Cardiac muscle cell (in vitro differentiated cells and primary cell): ENCODE data around the gene LIPC. TPM values are rescaled to one million over a fixed set of nuclear protein-coding genes. Genes with fewer than 3 reads are reported as not detected.
A peak's percentile ranks its signal among the peaks of the same experiment; 100 is the strongest.

ENCODE experiments used
- DNase-seq, 2 donors: peaks; one replicate each; pipeline versions ENCODE4 v3.0.0 to v3.0.0-alpha.2; 2010 to 2017; ENCODE audit warnings: low read depth in 1 of 2, low spot score in 1 of 2
- H3K27ac ChIP-seq: fragments of 200-600 bp; sonication (generic); 2 replicates; pipeline ENCODE4 v1.5.1; 2016
- H3K27me3 ChIP-seq: fragments of 200-600 bp; sonication (generic); 2 replicates; pipeline ENCODE4 v1.6.0; 2016; ENCODE audit warnings: control low read depth
- H3K36me3 ChIP-seq: fragments of 200-600 bp; sonication (generic); 2 replicates; pipeline ENCODE4 v1.5.1; 2016; ENCODE audit warnings: control low read depth
- H3K4me1 ChIP-seq: fragments of 200-600 bp; sonication (generic); 2 replicates; pipeline ENCODE4 v1.8.1; 2017; ENCODE audit warnings: low read depth, mild to moderate bottlenecking, mixed run types
- H3K4me3 ChIP-seq: fragments of 200-600 bp; sonication (generic); 2 replicates; pipeline ENCODE4 v1.5.1; 2016; ENCODE audit warnings: mild to moderate bottlenecking
- H3K9me3 ChIP-seq: fragments of 200-600 bp; sonication (generic); 2 replicates; pipeline ENCODE4 v1.5.1; 2017; ENCODE audit warnings: low read depth, mild to moderate bottlenecking, control low read depth
- CTCF ChIP-seq: IDR thresholded peaks from 2 replicates; pipeline ENCODE4 v1.5.1; 2012; ENCODE audit warnings: low read depth, mild to moderate bottlenecking, low read length
- polyA plus RNA-seq: library from polyadenylated mRNA; unstranded; fragments of >200 nt; fragmentation: Nextera tagmentation; extraction: Ambion mirVana; gene quantifications from 2 replicates; pipeline ENCODE4 v1.2.1, GENCODE V29; 2016
- total RNA-seq: library from RNA; depleted of rRNA; stranded (reverse); fragments of >200 nt; gene quantifications from 2 replicates; pipeline ENCODE4 v1.2.3, GENCODE V29; 2016

LIPC gene
- total and polyA plus RNA-seq, 2 experiments from 2014 or later: not detected

DNA sequence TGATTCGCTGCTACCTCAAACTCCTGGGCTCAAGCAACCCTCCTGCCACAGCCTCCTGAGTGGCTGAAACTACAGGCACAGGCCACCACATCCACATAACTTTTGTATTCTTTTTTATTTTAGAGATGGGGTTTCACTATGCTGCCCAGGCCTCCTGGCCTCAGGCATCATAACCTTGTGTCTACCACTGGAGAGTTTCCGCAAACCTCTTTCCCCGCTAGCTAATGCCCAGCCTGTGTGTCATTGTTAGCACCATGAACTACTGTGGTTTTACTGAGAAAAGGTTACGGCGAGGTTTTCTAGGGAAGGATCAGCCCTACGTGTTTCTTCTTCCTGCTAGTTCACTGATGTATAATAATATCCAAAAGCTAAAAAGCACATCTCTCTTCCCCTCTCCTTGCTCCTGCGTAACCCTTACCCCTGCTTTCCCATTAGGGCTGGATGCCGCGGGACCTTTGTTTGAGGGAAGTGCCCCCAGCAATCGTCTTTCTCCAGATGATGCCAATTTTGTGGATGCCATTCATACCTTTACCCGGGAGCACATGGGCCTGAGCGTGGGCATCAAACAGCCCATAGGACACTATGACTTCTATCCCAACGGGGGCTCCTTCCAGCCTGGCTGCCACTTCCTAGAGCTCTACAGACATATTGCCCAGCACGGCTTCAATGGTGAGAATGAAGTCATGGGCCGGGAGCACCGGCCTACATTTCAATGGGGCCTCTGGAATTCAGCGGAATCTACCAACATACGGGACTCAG, 113.7 kb downstream of the LIPC start:
- Histone ChIP-seq H3K27me3 (no peaks in the 10 kb centered on the region), H3K4me1 (peaks cover 6% of the 10 kb centered on the region), H3K27ac (no peak overlapping the region), H3K9me3 (no peaks in the 10 kb centered on the region), H3K36me3 (no peaks in the 10 kb centered on the region), H3K4me3 (no peak overlapping the region)
- no peak for TF ChIP-seq CTCF
- DNase-seq: no peak

DNA sequence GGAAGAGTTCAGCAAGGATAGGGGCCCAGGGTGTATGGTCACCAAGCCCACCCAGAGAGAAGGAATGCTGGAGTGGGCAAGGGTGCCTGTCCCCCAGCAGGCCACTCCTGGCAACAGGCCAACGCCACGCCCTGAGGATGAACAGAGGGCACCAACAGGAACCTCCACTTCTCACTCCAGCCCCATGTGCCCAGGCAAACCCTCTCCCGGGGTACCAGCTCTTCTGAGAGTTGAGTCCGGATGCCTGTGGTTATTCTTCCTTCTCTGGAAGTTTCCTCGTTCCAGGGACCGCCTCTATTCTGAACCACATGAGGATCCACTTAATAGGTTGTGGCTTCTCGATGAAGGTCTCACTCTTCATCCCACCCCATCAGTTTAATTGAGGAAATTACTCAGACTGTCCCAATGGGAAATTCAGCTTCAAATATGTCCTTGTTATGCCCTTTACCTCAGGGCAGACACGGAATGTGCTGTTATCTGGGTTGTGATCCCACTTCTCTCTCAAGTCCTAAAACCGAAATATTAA, 114.3 kb downstream of the LIPC start:
- Histone ChIP-seq H3K36me3 (no peaks in the 10 kb centered on the region), H3K4me3 (no peak overlapping the region), H3K27me3 (no peaks in the 10 kb centered on the region), H3K27ac (no peak overlapping the region), H3K4me1 (peaks cover 6% of the 10 kb centered on the region), H3K9me3 (no peaks in the 10 kb centered on the region)
- no peak for TF ChIP-seq CTCF
- no peak for DNase-seq

DNA sequence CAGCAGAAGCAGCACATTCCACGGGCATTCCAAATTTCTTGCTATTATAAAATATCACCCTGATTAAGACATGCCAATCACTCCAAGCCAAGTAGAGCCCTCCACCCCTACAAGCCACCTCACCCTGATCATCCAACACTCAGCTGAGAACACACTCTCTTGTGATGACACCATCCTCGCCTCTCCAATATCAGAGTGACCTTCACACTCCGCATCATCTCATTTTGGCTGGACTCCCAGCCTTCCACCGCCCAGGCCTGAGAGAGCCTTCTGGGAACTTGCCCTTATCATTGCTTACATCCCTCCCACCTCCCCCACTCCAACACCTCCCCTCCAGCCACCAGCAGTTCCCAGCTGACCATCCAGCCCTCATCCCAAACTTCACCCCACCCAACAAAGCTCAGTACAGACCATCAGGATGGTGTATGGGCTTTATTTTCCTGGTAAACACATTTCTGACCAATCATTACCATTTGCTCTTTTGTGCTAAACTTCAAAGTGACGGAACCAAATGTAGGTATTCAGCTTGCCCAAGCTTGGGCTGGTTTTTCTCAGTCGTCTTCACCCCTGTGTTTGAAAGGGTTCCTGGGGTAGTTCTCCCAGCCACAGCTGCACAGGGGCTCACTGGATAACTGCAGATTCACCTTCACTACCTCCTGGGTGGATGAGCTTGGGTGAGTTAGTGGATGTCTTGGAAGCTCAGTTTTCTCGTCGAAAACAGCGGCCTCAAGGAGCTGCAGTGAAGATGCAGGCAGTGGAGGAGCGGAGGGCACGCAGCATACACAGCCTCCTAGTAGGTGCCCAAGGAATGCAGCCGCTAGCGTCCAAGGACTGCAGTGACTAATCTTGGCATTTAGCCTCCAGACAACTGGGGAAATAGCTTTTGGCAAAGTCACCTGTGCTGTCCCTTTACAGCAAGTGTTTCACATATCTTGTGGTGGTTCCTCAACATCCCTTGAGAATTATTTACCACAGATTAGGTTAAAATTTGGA, 115.1 kb downstream of the LIPC start:
- Histone ChIP-seq H3K36me3 (no peaks in the 10 kb centered on the region), H3K4me3 (no peak overlapping the region), H3K27me3 (no peaks in the 10 kb centered on the region), H3K4me1 (peaks cover 6% of the 10 kb centered on the region), H3K27ac (no peak overlapping the region), H3K9me3 (no peaks in the 10 kb centered on the region)
- no peak for TF ChIP-seq CTCF
- peak; percentile 11 to 85 for DNase-seq

DNA sequence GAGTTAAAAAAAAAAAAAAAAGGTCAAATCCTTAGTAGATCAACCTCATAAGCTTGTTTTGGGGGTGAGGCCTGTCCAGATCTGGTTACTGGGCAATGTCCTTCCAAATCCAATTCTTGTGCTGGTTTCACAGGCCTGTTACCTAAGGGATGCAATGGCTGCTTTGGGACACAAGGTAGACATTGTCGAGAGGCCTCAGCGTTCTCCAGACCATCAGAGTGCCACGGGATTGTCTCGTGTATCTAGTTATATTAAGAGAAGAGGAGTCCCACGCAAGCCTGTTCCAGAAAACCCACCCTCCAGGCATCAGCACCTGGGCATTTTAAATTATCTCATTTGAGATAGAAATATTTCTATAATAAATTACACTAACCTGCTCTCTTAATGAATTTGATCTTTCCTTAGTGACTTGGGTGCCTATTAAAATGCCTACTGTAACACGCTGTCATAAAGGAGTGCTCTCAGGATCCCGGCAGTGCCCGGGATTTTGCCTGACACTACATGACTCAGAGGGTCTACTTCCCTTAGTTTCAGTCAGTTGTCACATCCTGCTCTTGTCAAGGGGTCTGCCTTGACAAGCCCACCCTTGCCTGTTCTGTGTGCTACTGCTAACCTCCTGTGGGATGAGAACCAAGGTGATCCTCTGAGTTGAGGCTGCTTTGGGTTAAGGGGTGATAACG, 116.0 kb downstream of the LIPC start:
- Histone ChIP-seq H3K36me3 (no peaks in the 10 kb centered on the region), H3K27ac (no peak overlapping the region), H3K9me3 (no peaks in the 10 kb centered on the region), H3K4me1 (peaks cover 6% of the 10 kb centered on the region), H3K27me3 (no peaks in the 10 kb centered on the region), H3K4me3 (no peak overlapping the region)
- TF ChIP-seq CTCF: no peak
- DNase-seq: no peak
